Coronary artery (tissue), 2 donors: ENCODE results near the gene LGR6.
A peak's percentile ranks its signal among the peaks of the same experiment; 100 is the strongest.

Experiments
- DNase-seq: peaks from one replicate; pipeline ENCODE4 v3.0.0-alpha.2; 2017; ENCODE audit warnings: low spot score
- H3K27ac ChIP-seq, 2 donors: fragments of 200-600 bp; sonication (generic); one replicate each; pipeline ENCODE4 v1.5.1; 2016 to 2019
- H3K4me3 ChIP-seq: fragments of 200-600 bp; sonication (generic); 2 replicates; pipeline ENCODE4 v1.5.1; 2016; ENCODE audit warnings: mild to moderate bottlenecking, moderate library complexity
- TF ChIP-seq, protein P1 (sequence below): fragments of 200-600 bp; sonication (generic); IDR thresholded peaks from one replicate; pipeline ENCODE4 v1.5.1; 2019; ENCODE audit warnings: antibody characterized with exemption

LGR6 gene

GRCh38 chr1:202160377-202160940, 33.1 kb upstream of the LGR6 start, which contains the start of gene PTPN7:
TSS of gene PTPN7 (minus strand) at chr1:202160602. CDS start at chr1:202159402, 1,200 bp downstream.
- TF ChIP-seq, protein P1, sequence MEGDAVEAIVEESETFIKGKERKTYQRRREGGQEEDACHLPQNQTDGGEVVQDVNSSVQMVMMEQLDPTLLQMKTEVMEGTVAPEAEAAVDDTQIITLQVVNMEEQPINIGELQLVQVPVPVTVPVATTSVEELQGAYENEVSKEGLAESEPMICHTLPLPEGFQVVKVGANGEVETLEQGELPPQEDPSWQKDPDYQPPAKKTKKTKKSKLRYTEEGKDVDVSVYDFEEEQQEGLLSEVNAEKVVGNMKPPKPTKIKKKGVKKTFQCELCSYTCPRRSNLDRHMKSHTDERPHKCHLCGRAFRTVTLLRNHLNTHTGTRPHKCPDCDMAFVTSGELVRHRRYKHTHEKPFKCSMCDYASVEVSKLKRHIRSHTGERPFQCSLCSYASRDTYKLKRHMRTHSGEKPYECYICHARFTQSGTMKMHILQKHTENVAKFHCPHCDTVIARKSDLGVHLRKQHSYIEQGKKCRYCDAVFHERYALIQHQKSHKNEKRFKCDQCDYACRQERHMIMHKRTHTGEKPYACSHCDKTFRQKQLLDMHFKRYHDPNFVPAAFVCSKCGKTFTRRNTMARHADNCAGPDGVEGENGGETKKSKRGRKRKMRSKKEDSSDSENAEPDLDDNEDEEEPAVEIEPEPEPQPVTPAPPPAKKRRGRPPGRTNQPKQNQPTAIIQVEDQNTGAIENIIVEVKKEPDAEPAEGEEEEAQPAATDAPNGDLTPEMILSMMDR: no peak
- peak within 1 kb of the TSS; percentile 58 for H3K4me3 ChIP-seq
- DNase-seq: no peak

DNA sequence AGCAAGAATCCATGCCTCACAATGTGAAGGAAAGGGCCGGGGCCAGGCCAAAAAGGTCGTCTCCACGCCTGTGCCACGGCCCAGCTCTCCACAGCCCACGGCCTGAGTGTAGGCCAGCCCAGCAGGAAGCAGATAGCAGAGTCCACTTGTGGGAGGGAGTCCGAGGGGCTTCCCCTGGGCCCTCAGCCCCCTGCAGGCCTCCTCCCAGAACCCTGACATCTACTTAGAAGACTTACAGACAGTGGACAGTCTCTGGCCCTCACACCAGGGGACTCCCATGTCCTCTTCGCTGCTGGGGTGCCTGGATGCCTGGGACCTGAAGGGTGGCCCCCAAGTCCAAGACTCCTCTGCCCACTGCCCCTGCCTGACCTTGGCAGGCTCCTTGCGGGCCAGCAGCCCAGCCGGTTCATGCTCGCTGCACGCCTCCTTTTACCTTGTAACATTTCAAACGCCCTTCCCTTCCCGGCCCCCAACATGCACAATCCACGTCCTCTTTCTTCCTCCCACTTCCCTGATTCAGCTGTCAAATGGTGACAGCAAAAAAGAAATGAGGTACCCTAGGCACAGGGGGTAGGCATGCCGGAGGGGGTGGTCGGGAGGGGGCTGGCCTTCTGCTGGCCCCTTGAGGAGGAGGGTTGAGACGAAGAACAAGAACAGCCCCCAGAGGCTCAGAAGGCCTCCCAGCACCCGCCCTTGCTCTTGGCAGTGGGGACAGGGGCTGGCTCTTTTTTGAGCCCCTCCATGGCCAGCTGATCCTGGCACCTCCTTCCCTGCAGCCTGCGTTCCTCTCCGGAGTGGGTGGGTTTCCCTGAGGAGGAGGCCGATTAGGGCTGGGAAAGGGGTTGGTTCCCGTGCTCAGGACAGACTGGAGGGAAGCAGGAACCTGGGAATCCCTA, 32.2 kb upstream of the LGR6 start:
- H3K4me3 ChIP-seq: no peak overlapping the region
- no peak for DNase-seq
- TF ChIP-seq, protein P1: no peak
- H3K27ac ChIP-seq: no peak overlapping the region

More at GRCh38 chr1:202160377-202160940, 33.1 kb upstream of the LGR6 start, which contains the start of gene PTPN7:
- H3K27ac ChIP-seq: peak within 1 kb of the TSS in 1 of 2 donors; percentile 43

DNA sequence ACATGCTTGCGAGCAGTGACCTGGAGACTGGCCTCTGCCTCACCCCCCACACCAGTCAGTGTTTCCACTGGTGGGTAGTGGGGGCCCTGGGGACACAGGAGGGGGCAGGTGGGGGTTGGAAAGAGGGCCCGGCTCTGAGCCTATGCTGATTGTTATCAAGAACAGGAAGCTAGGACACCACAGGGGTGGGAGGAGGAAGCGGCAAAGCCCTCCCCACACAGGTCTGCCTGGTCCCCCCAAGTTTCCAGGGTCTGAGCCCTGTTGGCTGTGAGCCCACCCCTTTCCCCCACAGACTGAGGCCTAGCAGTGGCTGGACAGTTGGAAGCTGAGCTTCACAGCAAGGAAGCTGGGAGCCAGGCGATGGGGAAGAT, 31.6 kb upstream of the LGR6 start:
- DNase-seq: no peak
- TF ChIP-seq, protein P1: no peak
- H3K27ac ChIP-seq: no peak overlapping the region

DNA sequence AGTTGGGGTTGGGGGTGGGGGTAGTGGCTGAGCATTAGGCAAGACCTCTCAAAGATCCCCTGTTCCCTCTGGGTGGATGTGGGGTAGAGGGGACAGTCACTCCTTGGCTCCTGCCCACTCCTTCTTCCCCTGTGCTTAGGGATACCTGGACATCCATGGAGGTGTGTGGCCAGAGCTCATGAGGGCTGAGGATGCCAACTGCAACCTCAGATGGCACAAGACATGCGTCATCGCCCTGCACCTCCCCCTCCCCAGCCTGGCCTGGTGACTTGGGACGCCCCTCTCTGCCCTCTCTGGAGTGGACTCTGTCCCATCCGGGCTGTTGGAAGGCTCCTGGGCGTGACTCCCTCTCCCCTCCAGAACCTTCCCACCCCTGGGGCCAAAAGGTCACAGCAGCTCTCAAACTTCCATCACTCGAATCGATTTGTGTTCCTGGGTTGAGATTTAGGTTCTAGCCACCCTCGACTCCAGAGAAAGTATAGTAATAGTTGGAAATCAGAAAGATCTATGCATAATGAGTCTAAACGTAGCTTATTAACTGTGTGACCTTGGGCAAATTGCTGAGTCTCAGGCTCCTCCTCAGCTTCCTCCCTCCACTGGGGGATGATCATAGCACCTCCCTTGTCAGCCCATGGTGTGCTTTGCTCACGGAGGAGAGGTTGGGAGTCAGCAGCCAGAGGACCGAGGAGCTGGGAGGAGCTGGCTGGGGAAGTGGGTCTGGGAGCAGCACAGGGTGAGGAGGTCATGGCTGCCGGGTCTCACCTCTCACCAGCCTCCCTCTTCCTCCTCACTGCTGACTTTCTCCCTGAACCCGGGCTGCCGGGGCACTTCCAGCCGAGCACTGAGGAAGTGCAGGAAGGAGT, 30.9 kb upstream of the LGR6 start:
- TF ChIP-seq, protein P1: no peak
- no peak overlapping the region for H3K4me3 ChIP-seq
- no peak overlapping the region for H3K27ac ChIP-seq
- no peak for DNase-seq

More for the DNA sequence above, 31.6 kb upstream of the LGR6 start:
- H3K4me3 ChIP-seq: no peak overlapping the region

DNA sequence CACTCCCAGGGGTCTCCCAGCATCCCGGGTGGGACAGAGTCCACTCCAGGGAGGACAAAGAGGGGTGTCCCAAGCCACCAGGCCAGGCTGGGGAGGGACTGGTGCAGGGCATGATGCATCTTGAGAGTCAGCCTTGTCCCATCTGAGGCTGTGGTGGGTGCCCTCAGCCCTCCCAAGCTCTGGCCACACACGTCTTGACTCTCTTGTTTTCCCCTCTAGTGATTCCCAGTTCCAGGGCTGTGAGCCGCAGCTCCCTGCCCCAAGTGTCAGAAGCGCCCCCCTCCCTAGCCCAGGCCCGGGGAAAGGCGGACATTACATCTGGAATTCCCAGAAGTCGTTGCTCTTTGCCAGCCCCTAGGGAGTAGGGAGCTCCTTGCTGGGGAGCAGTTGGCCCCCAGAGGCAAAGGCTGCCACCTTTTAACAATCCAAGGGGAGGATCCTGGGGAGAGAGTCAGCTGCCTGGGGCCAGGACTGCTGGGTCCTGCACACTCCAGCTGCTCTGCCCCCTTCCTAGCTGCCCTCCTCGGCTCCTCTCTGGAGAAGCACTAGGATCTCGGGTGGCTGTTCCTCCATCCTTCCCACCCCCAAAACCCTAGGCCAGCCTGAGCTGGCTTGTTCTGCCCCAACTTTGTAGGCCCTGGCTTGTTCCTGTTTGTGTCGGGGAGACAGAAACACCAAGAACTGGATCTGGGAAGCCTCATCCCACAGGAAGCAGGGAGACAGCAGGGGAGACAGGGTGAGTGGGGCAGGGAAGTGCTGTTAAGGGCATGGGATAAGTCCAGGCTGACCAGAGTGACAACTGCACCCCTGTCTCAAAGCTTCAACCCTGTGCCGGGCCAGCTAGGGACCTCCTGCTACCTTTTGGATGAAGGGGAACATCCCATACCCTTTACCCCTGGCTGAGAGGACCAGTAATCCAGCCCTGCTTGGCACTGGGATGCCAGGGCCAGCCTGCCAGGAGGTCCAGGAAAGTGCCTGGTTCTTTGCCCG, 30.0 kb upstream of the LGR6 start:
- TF ChIP-seq, protein P1: no peak
- DNase-seq: no peak
- H3K4me3 ChIP-seq: no peak overlapping the region
- no peak overlapping the region for H3K27ac ChIP-seq
